KMS-11 (cell line): ENCODE results near the gene COL26A1.

Experiments
- H2AFZ ChIP-seq: fragments of 200-600 bp; sonication (generic); 2 replicates; pipeline ENCODE4 v1.6.1; 2016; ENCODE audit warnings: antibody characterized with exemption, mixed run types, low read depth
- H3K27ac ChIP-seq: fragments of 200-600 bp; sonication (generic); 2 replicates; pipeline ENCODE4 v1.6.1; 2016; ENCODE audit warnings: mild to moderate bottlenecking, mixed run types
- H3K27me3 ChIP-seq: fragments of 200-600 bp; sonication (generic); 2 replicates; pipeline ENCODE4 v1.6.1; 2017; ENCODE audit warnings: mild to moderate bottlenecking, low read depth, mixed run types, moderate library complexity; ENCODE audit not compliant: insufficient read depth
- H3K36me3 ChIP-seq: fragments of 200-600 bp; sonication (generic); 2 replicates; pipeline ENCODE4 v1.6.1; 2017; ENCODE audit warnings: mild to moderate bottlenecking, mixed run types; ENCODE audit not compliant: insufficient read depth
- H3K4me1 ChIP-seq: fragments of 200-600 bp; sonication (generic); 2 replicates; pipeline ENCODE4 v1.6.1; 2016; ENCODE audit warnings: mild to moderate bottlenecking, low read depth, mixed run types; ENCODE audit not compliant: poor library complexity, severe bottlenecking
- H3K4me2 ChIP-seq: fragments of 200-600 bp; sonication (generic); 2 replicates; pipeline ENCODE4 v1.7.0; 2016; ENCODE audit warnings: mild to moderate bottlenecking, mixed run types
- H3K4me3 ChIP-seq: fragments of 200-600 bp; sonication (generic); IDR thresholded peaks from 2 replicates; pipeline ENCODE4 v1.6.1; 2017; ENCODE audit warnings: low read depth, low read length, mixed read lengths; ENCODE audit not compliant: insufficient read depth
- H3K79me2 ChIP-seq: fragments of 200-600 bp; sonication (generic); 2 replicates; pipeline ENCODE4 v1.6.1; 2016; ENCODE audit warnings: low read depth, mixed run types; ENCODE audit not compliant: insufficient read depth
- H3K9ac ChIP-seq: fragments of 200-600 bp; sonication (generic); 2 replicates; pipeline ENCODE4 v1.6.1; 2016; ENCODE audit warnings: mild to moderate bottlenecking, mixed run types
- H4K20me1 ChIP-seq: fragments of 200-600 bp; sonication (generic); 2 replicates; pipeline ENCODE4 v1.6.1; 2016; ENCODE audit warnings: mild to moderate bottlenecking, mixed run types; ENCODE audit not compliant: insufficient read depth
- TF ChIP-seq, protein P1 (sequence below): fragments of 200-600 bp; sonication (generic); conservative IDR thresholded peaks from 2 replicates; pipeline ENCODE4 v1.6.1; 2017; ENCODE audit warnings: low read depth, mild to moderate bottlenecking, antibody characterized with exemption, low read length, moderate library complexity, mixed read lengths

Gene COL26A1

DNA sequence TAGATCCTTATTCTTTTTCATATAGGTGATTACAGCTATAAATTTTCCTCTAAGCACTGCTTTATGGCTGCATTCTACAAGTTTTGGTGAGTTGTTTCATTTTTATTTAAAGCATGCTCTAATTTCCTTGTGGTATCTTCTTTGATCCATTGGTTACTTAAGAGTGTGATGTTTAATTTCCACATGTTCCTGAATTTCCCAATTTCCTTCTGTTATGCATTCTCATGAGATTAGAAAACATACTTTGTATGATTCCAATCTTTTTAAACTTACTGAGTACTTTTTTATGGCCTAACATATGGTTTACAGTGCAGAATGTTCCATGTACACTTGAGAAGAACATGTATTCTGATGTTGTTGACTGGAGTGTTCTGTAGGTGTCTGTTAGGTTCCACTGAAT, 213.0 kb downstream of the COL26A1 start:
- no peak overlapping the region for H3K27ac ChIP-seq
- TF ChIP-seq, protein P1, sequence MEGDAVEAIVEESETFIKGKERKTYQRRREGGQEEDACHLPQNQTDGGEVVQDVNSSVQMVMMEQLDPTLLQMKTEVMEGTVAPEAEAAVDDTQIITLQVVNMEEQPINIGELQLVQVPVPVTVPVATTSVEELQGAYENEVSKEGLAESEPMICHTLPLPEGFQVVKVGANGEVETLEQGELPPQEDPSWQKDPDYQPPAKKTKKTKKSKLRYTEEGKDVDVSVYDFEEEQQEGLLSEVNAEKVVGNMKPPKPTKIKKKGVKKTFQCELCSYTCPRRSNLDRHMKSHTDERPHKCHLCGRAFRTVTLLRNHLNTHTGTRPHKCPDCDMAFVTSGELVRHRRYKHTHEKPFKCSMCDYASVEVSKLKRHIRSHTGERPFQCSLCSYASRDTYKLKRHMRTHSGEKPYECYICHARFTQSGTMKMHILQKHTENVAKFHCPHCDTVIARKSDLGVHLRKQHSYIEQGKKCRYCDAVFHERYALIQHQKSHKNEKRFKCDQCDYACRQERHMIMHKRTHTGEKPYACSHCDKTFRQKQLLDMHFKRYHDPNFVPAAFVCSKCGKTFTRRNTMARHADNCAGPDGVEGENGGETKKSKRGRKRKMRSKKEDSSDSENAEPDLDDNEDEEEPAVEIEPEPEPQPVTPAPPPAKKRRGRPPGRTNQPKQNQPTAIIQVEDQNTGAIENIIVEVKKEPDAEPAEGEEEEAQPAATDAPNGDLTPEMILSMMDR = no peak

DNA sequence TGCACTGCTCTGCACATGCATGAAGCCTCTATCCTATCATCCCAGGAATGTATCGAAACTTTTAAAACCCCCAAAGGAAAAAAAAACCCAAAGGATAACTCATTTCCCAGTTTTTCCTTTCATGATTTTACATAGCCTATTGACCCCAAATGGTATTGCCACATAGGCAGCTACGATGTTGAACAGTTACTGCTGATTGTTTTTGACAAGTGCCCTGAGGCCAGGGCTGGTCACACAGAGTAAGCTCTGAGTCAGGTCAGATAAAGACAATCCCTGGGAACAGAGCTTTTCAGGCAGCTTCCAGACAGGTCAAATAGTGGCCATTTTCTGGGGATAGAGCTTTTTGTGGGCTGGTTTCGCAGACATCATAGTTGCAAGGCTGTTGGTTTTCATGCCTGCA, 214.3 kb downstream of the COL26A1 start:
- Histone ChIP-seq H3K9ac (no peak overlapping the region), H3K36me3 (no peaks in the 10 kb centered on the region), H3K4me1 (no peaks in the 10 kb centered on the region), H2AFZ (no peak overlapping the region), H3K27me3 (no peaks in the 10 kb centered on the region), H3K79me2 (no peaks in the 10 kb centered on the region), H4K20me1 (no peaks in the 10 kb centered on the region), H3K4me2 (no peak overlapping the region), H3K27ac (no peak overlapping the region), H3K4me3 (no peak overlapping the region)
- TF ChIP-seq, protein P1 = no peak

More for the DNA sequence above, 213.0 kb downstream of the COL26A1 start:
- no peak overlapping the region for H3K4me3 ChIP-seq
- no peaks in the 10 kb centered on the region for H3K36me3 ChIP-seq
- H3K79me2 ChIP-seq = no peaks in the 10 kb centered on the region
- no peaks in the 10 kb centered on the region for H3K27me3 ChIP-seq
- no peak overlapping the region for H3K9ac ChIP-seq
- no peaks in the 10 kb centered on the region for H4K20me1 ChIP-seq
- no peaks in the 10 kb centered on the region for H3K4me1 ChIP-seq
- H3K4me2 ChIP-seq = no peak overlapping the region
- no peak overlapping the region for H2AFZ ChIP-seq

GRCh38 chr7:101578552-101578951, 215.9 kb downstream of the COL26A1 start:
- Histone ChIP-seq H4K20me1 (no peaks in the 10 kb centered on the region), H3K79me2 (no peaks in the 10 kb centered on the region), H3K4me2 (no peak overlapping the region), H3K9ac (no peak overlapping the region), H3K4me3 (no peak overlapping the region), H3K4me1 (no peaks in the 10 kb centered on the region), H2AFZ (no peak overlapping the region), H3K36me3 (no peaks in the 10 kb centered on the region), H3K27me3 (no peaks in the 10 kb centered on the region; the same call in 1 of the 2 replicates), H3K27ac (no peak overlapping the region)
- TF ChIP-seq, protein P1 = no peak

- H3K36me3 ChIP-seq = no peaks in the 10 kb centered on the region
- no peak overlapping the region for H3K9ac ChIP-seq
- no peak overlapping the region for H3K4me3 ChIP-seq
- H3K27me3 ChIP-seq = no peaks in the 10 kb centered on the region; the same call in 1 of the 2 replicates
- no peaks in the 10 kb centered on the region for H3K79me2 ChIP-seq
- H3K4me1 ChIP-seq = no peaks in the 10 kb centered on the region
- H4K20me1 ChIP-seq = no peaks in the 10 kb centered on the region
- TF ChIP-seq, protein P1 = no peak
- no peak overlapping the region for H3K27ac ChIP-seq
- no peak overlapping the region for H2AFZ ChIP-seq
- H3K4me2 ChIP-seq = no peak overlapping the region
Measured at GRCh38 chr7:101580596-101580995, 217.9 kb downstream of the COL26A1 start.
